ENCODE measurements around the gene MCF2L.
"Not testable (repeated sequence)": the region's sequence is repeated elsewhere in the genome, so short reads cannot be mapped to it uniquely, and the experiment has no call there.

Gene MCF2L

GRCh38 chr13:112968910-112969691, at the start of gene MCF2L:
TSS of gene MCF2L (plus strand) at chr13:112969214. CDS start at chr13:112969380, 166 bp downstream.
- no peak for DNase-seq (ENCODE audit: low spot score)

- no peak for DNase-seq (ENCODE audit: low spot score)
Measured at GRCh38 chr13:112923962-112924361, 45.1 kb upstream of the MCF2L start.

- no peak for DNase-seq (ENCODE audit: low spot score)
Measured at GRCh38 chr13:112924365-112924764, 44.6 kb upstream of the MCF2L start.

- no peak for DNase-seq (ENCODE audit: low spot score)
Measured at GRCh38 chr13:112926003-112926402, 43.0 kb upstream of the MCF2L start.

- DNase-seq (ENCODE audit: low spot score), result no peak
Measured at GRCh38 chr13:112926993-112927392, 42.0 kb upstream of the MCF2L start.

- DNase-seq (ENCODE audit: low spot score), result no peak
Measured at GRCh38 chr13:112928020-112928971, 40.7 kb upstream of the MCF2L start.

- no peak for DNase-seq (ENCODE audit: low spot score)
Measured at GRCh38 chr13:112928972-112929782, 39.8 kb upstream of the MCF2L start.

- DNase-seq (ENCODE audit: low spot score), result no peak
Measured at GRCh38 chr13:112929783-112930055, 39.3 kb upstream of the MCF2L start.

- DNase-seq (ENCODE audit: low spot score), result no peak
Measured at GRCh38 chr13:112930192-112930591, 38.8 kb upstream of the MCF2L start.

GRCh38 chr13:112931028-112931934, 37.7 kb upstream of the MCF2L start:
- no peak for DNase-seq (ENCODE audit: low spot score)

GRCh38 chr13:112932971-112933370, 36.0 kb upstream of the MCF2L start:
- no peak for DNase-seq (ENCODE audit: low spot score)

GRCh38 chr13:112933649-112934048, 35.4 kb upstream of the MCF2L start:
- DNase-seq (ENCODE audit: low spot score), result no peak

- DNase-seq (ENCODE audit: low spot score), result no peak
Measured at GRCh38 chr13:112934078-112934477, 34.9 kb upstream of the MCF2L start.

- no peak for DNase-seq (ENCODE audit: low spot score)
Measured at GRCh38 chr13:112938680-112939079, 30.3 kb upstream of the MCF2L start.

GRCh38 chr13:112940236-112940635, 28.8 kb upstream of the MCF2L start:
- DNase-seq (ENCODE audit: low spot score), result no peak

GRCh38 chr13:112941349-112941748, 27.7 kb upstream of the MCF2L start:
- DNase-seq (ENCODE audit: low spot score), result no peak

- DNase-seq (ENCODE audit: low spot score), result not testable (repeated sequence)
Measured at GRCh38 chr13:112941765-112942164, 27.2 kb upstream of the MCF2L start.

- DNase-seq (ENCODE audit: low spot score), result peak; percentile 91
Measured at GRCh38 chr13:112942689-112943308, 26.2 kb upstream of the MCF2L start.

GRCh38 chr13:112943309-112944125, 25.5 kb upstream of the MCF2L start:
- DNase-seq (ENCODE audit: low spot score), result no peak

- no peak for DNase-seq (ENCODE audit: low spot score)
Measured at GRCh38 chr13:112947796-112948195, 21.2 kb upstream of the MCF2L start.

Data from hematopoietic multipotent progenitor cell treated with erythropoietin and hydrocortisone succinate and interleukin-3 and kit ligand, for 15 days (in vitro differentiated cells).